GM23338 (cell line): ENCODE results near the gene KCNQ1OT1. TPM values are rescaled to one million over a fixed set of nuclear protein-coding genes. Genes with fewer than 3 reads are reported as not detected.

Source experiments
- ATAC-seq: fragments of 200-7000 bp; cut with Tn5 transposase; 3 replicates; pipeline ENCODE4 v1.9.1; 2020
- DNase-seq: peaks from one replicate; pipeline ENCODE4 v3.0.0-alpha.2; 2015; ENCODE audit warnings: low spot score
- H2AFZ ChIP-seq: fragments of 200-600 bp; sonication (generic); 2 replicates; pipeline ENCODE4 v1.8.0; 2016; ENCODE audit warnings: antibody characterized with exemption, mild to moderate bottlenecking, moderate library complexity
- H3F3A ChIP-seq: fragments of 200-600 bp; sonication (generic); replicated peaks from 2 replicates; pipeline ENCODE4 v1.8.0; 2017; ENCODE audit warnings: antibody characterized with exemption, mixed run types, low read depth
- H3K27ac ChIP-seq: fragments of 200-600 bp; sonication (generic); 2 replicates; pipeline ENCODE4 v1.6.1; 2016; ENCODE audit warnings: low read depth
- H3K27me3 ChIP-seq: fragments of 200-600 bp; sonication (generic); 2 replicates; pipeline ENCODE4 v1.8.0; 2016; ENCODE audit warnings: mild to moderate bottlenecking, mixed run types, moderate library complexity; ENCODE audit not compliant: insufficient read depth
- H3K36me3 ChIP-seq: fragments of 200-600 bp; sonication (generic); 2 replicates; pipeline ENCODE4 v1.8.0; 2016; ENCODE audit warnings: mild to moderate bottlenecking; ENCODE audit not compliant: insufficient read depth
- H3K4me1 ChIP-seq: fragments of 200-600 bp; sonication (generic); 2 replicates; pipeline ENCODE4 v1.8.0; 2016; ENCODE audit warnings: mild to moderate bottlenecking, moderate library complexity; ENCODE audit not compliant: insufficient read depth
- H3K4me2 ChIP-seq: fragments of 200-600 bp; sonication (generic); 2 replicates; pipeline ENCODE4 v1.7.1; 2017; ENCODE audit warnings: mixed run types
- H3K4me3 ChIP-seq: fragments of 200-600 bp; sonication (generic); 2 replicates; pipeline ENCODE4 v1.6.1; 2016; ENCODE audit warnings: mixed run types
- H3K79me2 ChIP-seq: fragments of 200-600 bp; sonication (generic); replicated peaks from 2 replicates; pipeline ENCODE4 v1.8.0; 2017; ENCODE audit warnings: mild to moderate bottlenecking; ENCODE audit not compliant: insufficient read depth
- H3K9me2 ChIP-seq: fragments of 200-600 bp; sonication (generic); 2 replicates; pipeline ENCODE4 v1.8.0; 2017; ENCODE audit not compliant: insufficient read depth
- H4K20me1 ChIP-seq: fragments of 200-600 bp; sonication (generic); replicated peaks from 2 replicates; pipeline ENCODE4 v1.8.0; 2017; ENCODE audit warnings: mild to moderate bottlenecking; ENCODE audit not compliant: insufficient read depth
- H3K27ac Mint-ChIP-seq: 2 replicates; pipeline ENCODE4 v1.8.0; 2020; ENCODE audit warnings: inconsistent platforms, mild to moderate bottlenecking, moderate library complexity, mixed read lengths
- H3K27me3 Mint-ChIP-seq: 3 replicates; pipeline ENCODE4 v1.8.0; 2022; ENCODE audit warnings: low read depth, mild to moderate bottlenecking, moderate library complexity, mixed read lengths, inconsistent platforms; ENCODE audit not compliant: insufficient read depth, poor library complexity
- H3K36me3 Mint-ChIP-seq: 3 replicates; pipeline ENCODE4 v1.8.0; 2021; ENCODE audit warnings: low read depth, mild to moderate bottlenecking, inconsistent platforms, moderate library complexity, mixed read lengths
- H3K4me1 Mint-ChIP-seq: 3 replicates; pipeline ENCODE4 v1.8.0; 2020; ENCODE audit warnings: mild to moderate bottlenecking, inconsistent platforms, mixed read lengths
- H3K4me3 Mint-ChIP-seq: 3 replicates; pipeline ENCODE4 v1.8.0; 2021; ENCODE audit warnings: moderate library complexity, mild to moderate bottlenecking, inconsistent platforms, mixed read lengths
- H3K9me3 Mint-ChIP-seq: 3 replicates; pipeline ENCODE4 v1.8.0; 2020; ENCODE audit warnings: moderate library complexity, mild to moderate bottlenecking, inconsistent platforms, mixed read lengths
- CREB1 ChIP-seq: fragments of 250-450 bp; sonication (Bioruptor Pico); IDR thresholded peaks from 2 replicates; pipeline ENCODE4 v1.5.0; 2020; ENCODE audit warnings: low read depth, mild to moderate bottlenecking, moderate library complexity
- CTCF ChIP-seq, 2 experiments: fragments of 200-600 bp in 1 of 2; sonication (generic) in 1 of 2; conservative IDR thresholded peaks; 2 replicates each; pipeline versions ENCODE4 v1.5.1 to v1.6.1; 2016 to 2017; ENCODE audit warnings: antibody characterized with exemption in 2 of 2, low read depth in 2 of 2, mild to moderate bottlenecking in 2 of 2, moderate library complexity in 1 of 2
- ETS1 ChIP-seq: IDR thresholded peaks from 2 replicates; pipeline ENCODE4 v1.6.1; 2016; ENCODE audit warnings: antibody characterized with exemption
- EZH2 ChIP-seq: fragments of 200-600 bp; sonication (generic); IDR thresholded peaks from one replicate; pipeline ENCODE4 v1.8.0; 2017; ENCODE audit warnings: antibody characterized with exemption, mild to moderate bottlenecking, low read depth; ENCODE audit not compliant: unreplicated experiment
- EZH2phosphoT487 ChIP-seq: fragments of 200-600 bp; sonication (generic); IDR thresholded peaks from one replicate; pipeline ENCODE4 v1.8.1; 2018; ENCODE audit warnings: antibody characterized with exemption; ENCODE audit not compliant: unreplicated experiment
- JUNB ChIP-seq: IDR thresholded peaks from one replicate; pipeline ENCODE4 v1.6.1; 2016; ENCODE audit warnings: antibody characterized with exemption; ENCODE audit not compliant: unreplicated experiment
- NANOG ChIP-seq: IDR thresholded peaks from 2 replicates; pipeline ENCODE4 v1.6.1; 2016; ENCODE audit warnings: antibody characterized with exemption, borderline replicate concordance
- POLR2AphosphoS5 ChIP-seq: IDR thresholded peaks from 2 replicates; pipeline ENCODE4 v1.6.1; 2016; ENCODE audit warnings: antibody characterized with exemption, low read depth
- REST ChIP-seq: IDR thresholded peaks from one replicate; pipeline ENCODE4 v1.6.1; 2018; ENCODE audit warnings: antibody characterized with exemption; ENCODE audit not compliant: unreplicated experiment
- STAT1 ChIP-seq: IDR thresholded peaks from one replicate; pipeline ENCODE4 v1.6.1; 2016; ENCODE audit warnings: antibody characterized with exemption; ENCODE audit not compliant: unreplicated experiment
- ZNF114 ChIP-seq: fragments of 250-450 bp; sonication (Bioruptor Pico); IDR thresholded peaks from 2 replicates; pipeline ENCODE4 v1.5.0; 2020; ENCODE audit warnings: mild to moderate bottlenecking, moderate library complexity
- ZNF331 ChIP-seq: fragments of 250-450 bp; sonication (Bioruptor Pico); IDR thresholded peaks from 2 replicates; pipeline ENCODE4 v1.5.0; 2020; ENCODE audit warnings: low read depth, mild to moderate bottlenecking, moderate library complexity
- ZNF462 ChIP-seq: fragments of 250-450 bp; sonication (Bioruptor Pico); IDR thresholded peaks from 2 replicates; pipeline ENCODE4 v1.5.0; 2020; ENCODE audit warnings: mild to moderate bottlenecking, moderate library complexity
- polyA plus RNA-seq: library from polyadenylated mRNA; unstranded; fragments of >200 nt; fragmentation: Nextera tagmentation; extraction: Ambion mirVana; gene quantifications from 2 replicates; pipeline ENCODE4 v1.2.1, GENCODE V29; 2016
- total RNA-seq: library from RNA; depleted of rRNA; stranded (reverse); fragments of >200 nt; shearing (Covaris generic); gene quantifications from 2 replicates; pipeline ENCODE4 v1.2.3, GENCODE V29; 2014

The KCNQ1OT1 gene
- total and polyA plus RNA-seq, 2 experiments from 2014 or later: 1.5 to 4.2 TPM

- TF ChIP-seq ZNF462 (CRISPR knock-in tag): no peak
- no peak for TF ChIP-seq NANOG
Measured at GRCh38 chr11:2630679-2631078, 69.1 kb downstream of the KCNQ1OT1 start (continued).

GRCh38 chr11:2625183-2625582, 74.6 kb downstream of the KCNQ1OT1 start:
- H3K36me3 Mint-ChIP-seq: peaks cover 10% of the 10 kb centered on the region; the same call in 2 of the 3 replicates
- DNase-seq (no peak), ATAC-seq (no peak)
- no peak overlapping the region for H3K4me2 ChIP-seq
- H4K20me1 ChIP-seq: no peaks in the 10 kb centered on the region
- peaks cover 96% of the 10 kb centered on the region for H3K9me3 Mint-ChIP-seq
- H3F3A ChIP-seq: no peaks in the 10 kb centered on the region
- no peak overlapping the region for H3K27ac Mint-ChIP-seq
- no peaks in the 10 kb centered on the region for H3K4me1 Mint-ChIP-seq
- no peak overlapping the region for H3K4me3 ChIP-seq
- peaks cover 92% of the 10 kb centered on the region for H3K27me3 Mint-ChIP-seq
- no peaks in the 10 kb centered on the region for H3K4me1 ChIP-seq
- no peak overlapping the region for H3K27ac ChIP-seq
- no peaks in the 10 kb centered on the region for H3K36me3 ChIP-seq
- peaks cover 100% of the 10 kb centered on the region for H3K27me3 ChIP-seq
- H3K9me2 ChIP-seq: 0 out of 2 replicates have a peak, but pooled peaks cover 6% of the 10 kb centered on the region
- H3K4me3 Mint-ChIP-seq: no peak overlapping the region
- no peaks in the 10 kb centered on the region for H3K79me2 ChIP-seq
- H2AFZ ChIP-seq: no peak overlapping the region
- no peak for TF ChIP-seq ETS1
- TF ChIP-seq STAT1: no peak
- no peak for TF ChIP-seq REST
- no peak for TF ChIP-seq EZH2phosphoT487
- TF ChIP-seq POLR2AphosphoS5: no peak
- no peak for TF ChIP-seq JUNB
- TF ChIP-seq CREB1: no peak
- no peak for TF ChIP-seq ZNF114
- no peak for TF ChIP-seq EZH2
- no peak for TF ChIP-seq ZNF331 (CRISPR knock-in tag)
- TF ChIP-seq NANOG: no peak
- TF ChIP-seq CTCF (conservative IDR thresholded peaks at IDR 0.05; ENCODE audit: low read depth in 2 of 2): no peak
